Prostate gland (tissue), 2 donors: Measurements from ENCODE around the gene ADAM22.

Experiments
- CTCF ChIP-seq, 4 experiments: fragments of 200-600 bp in 2 of 4; fragments of 450-650 bp in 2 of 4; sonication (generic) in 2 of 4; IDR thresholded peaks; 1 replicate in 3 of 4; 2 replicates in 1 of 4; pipeline ENCODE4 v1.5.1; 2016 to 2019; ENCODE audit warnings: antibody characterized with exemption in 4 of 4, mild to moderate bottlenecking in 2 of 4, moderate library complexity in 2 of 4
- POLR2A ChIP-seq: fragments of 450-650 bp; IDR thresholded peaks from one replicate; pipeline ENCODE4 v1.6.1; 2016; ENCODE audit warnings: antibody characterized with exemption, mild to moderate bottlenecking

DNA sequence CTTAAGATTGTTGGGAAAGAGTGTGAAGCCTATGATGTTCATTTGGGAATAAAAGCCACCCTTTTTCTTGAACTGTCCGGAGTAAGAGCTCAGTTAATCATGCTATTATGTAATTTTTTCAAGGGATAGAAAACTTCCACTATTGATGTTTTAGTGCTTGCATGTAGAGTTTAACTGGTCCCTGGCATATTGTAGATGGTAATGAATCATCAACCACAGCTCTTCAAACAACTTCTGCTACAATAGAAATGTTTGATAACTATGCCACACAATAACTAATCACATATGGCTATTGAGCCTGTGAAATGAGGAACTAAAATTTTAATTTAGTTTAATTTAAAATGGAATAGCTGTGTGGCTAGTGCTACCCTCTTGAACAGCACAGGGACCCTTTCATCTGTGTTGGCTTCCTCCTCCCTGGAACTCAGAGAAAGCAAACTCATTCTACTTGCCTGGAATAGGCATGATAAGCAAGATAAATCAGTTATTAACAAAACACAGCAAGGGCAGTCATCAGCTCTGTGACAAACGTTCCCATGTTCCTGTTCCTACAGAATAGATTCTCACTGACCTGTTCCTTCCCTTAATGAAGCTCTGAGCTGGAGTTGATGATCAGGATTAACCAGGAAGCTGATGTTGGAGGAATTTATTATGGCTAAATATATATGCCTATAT is 290.7 kb downstream of the ADAM22 start:
- TF ChIP-seq POLR2A (no peak), CTCF (IDR thresholded peaks at IDR 0.05) (no peak)
